ENCODE results near the gene PBX3. TPM values are rescaled to one million over a fixed set of nuclear protein-coding genes. Genes with fewer than 3 reads are reported as not detected.

The PBX3 gene
- total and polyA plus RNA-seq, 4 donors: 7.3 to 18.9 (median 11.1) TPM

- Histone ChIP-seq H3K4me1 (ENCODE audit: control insufficient read depth in 4 of 4, insufficient read depth in 4 of 4, low read length in 3 of 4) (no peaks in the 10 kb centered on the region), H3K9me3 (ENCODE audit: control insufficient read depth in 4 of 4, low read length in 3 of 4) (no peaks in the 10 kb centered on the region), H3K27me3 (ENCODE audit: control insufficient read depth in 4 of 4, insufficient read depth in 4 of 4, low read length in 3 of 4) (no peaks in the 10 kb centered on the region), H3K9ac (ENCODE audit: low read depth in 1 of 2, low read length in 2 of 2) (no peak overlapping the region), H3K4me3 (ENCODE audit: low read depth in 1 of 3, low read length in 3 of 3) (no peak overlapping the region), H3K27ac (ENCODE audit: low read depth in 1 of 2, low read length in 2 of 2) (no peak overlapping the region), H3K36me3 (ENCODE audit: control insufficient read depth in 4 of 4, insufficient read depth in 3 of 4, low read depth in 1 of 4, low read length in 3 of 4) (no peaks in the 10 kb centered on the region)
- 91% methylated on average over 14 of the region's 14 CpGs for WGBS
- no peak for DNase-seq (ENCODE audit: low spot score)
- no peak for TF ChIP-seq CTCF (IDR thresholded peaks at IDR 0.05; ENCODE audit: low read depth, low read length, missing input control)
These were observed 238.2 kb downstream of the PBX3 start for GRCh38 chr9:125985142-125985997.

- no peaks in the 10 kb centered on the region for H3K36me3 ChIP-seq (ENCODE audit: control insufficient read depth in 4 of 4, insufficient read depth in 3 of 4, low read depth in 1 of 4, low read length in 3 of 4)
- H3K4me3 ChIP-seq (ENCODE audit: low read depth in 1 of 3, low read length in 3 of 3): no peak overlapping the region
- no peaks in the 10 kb centered on the region for H3K4me1 ChIP-seq (ENCODE audit: control insufficient read depth in 4 of 4, insufficient read depth in 4 of 4, low read length in 3 of 4)
- H3K9me3 ChIP-seq (ENCODE audit: control insufficient read depth in 4 of 4, low read length in 3 of 4): no peaks in the 10 kb centered on the region
- H3K27ac ChIP-seq (ENCODE audit: low read depth in 1 of 2, low read length in 2 of 2): no peak overlapping the region
- 88% methylated on average over 17 of the region's 17 CpGs for WGBS
- H3K27me3 ChIP-seq (ENCODE audit: control insufficient read depth in 4 of 4, insufficient read depth in 4 of 4, low read length in 3 of 4): no peaks in the 10 kb centered on the region
- TF ChIP-seq REST (IDR thresholded peaks at IDR 0.05) (no peak), YY1 (IDR thresholded peaks at IDR 0.05) (no peak), SP1 (IDR thresholded peaks at IDR 0.05) (no peak), MAX (IDR thresholded peaks at IDR 0.05) (no peak), HNF4G (IDR thresholded peaks at IDR 0.05) (no peak), RXRA (IDR thresholded peaks at IDR 0.05) (no peak), ZBTB33 (IDR thresholded peaks at IDR 0.05) (no peak), ATF3 (IDR thresholded peaks at IDR 0.05) (no peak), TAF1 (conservative IDR thresholded peaks at IDR 0.05) (no peak), EGR1 (IDR thresholded peaks at IDR 0.05; ENCODE audit: low read depth in 2 of 2) (no peak), RAD21 (IDR thresholded peaks at IDR 0.05) (no peak), NR2F2 (IDR thresholded peaks at IDR 0.05) (no peak), JUND (IDR thresholded peaks at IDR 0.05) (no peak), CTCF (IDR thresholded peaks at IDR 0.05; ENCODE audit: low read depth, low read length, missing input control) (no peak), FOXA2 (IDR thresholded peaks at IDR 0.05) (no peak), FOXA1 (IDR thresholded peaks at IDR 0.05) (no peak), HNF4A (conservative IDR thresholded peaks at IDR 0.05) (no peak)
- DNase-seq (ENCODE audit: low spot score): no peak
- H3K9ac ChIP-seq (ENCODE audit: low read depth in 1 of 2, low read length in 2 of 2): no peak overlapping the region
These were observed 239.0 kb downstream of the PBX3 start for GRCh38 chr9:125985998-125986655.
